Keratinocyte (primary cell): ENCODE measurements around the gene GRK4. TPM values are rescaled to one million over a fixed set of nuclear protein-coding genes. Genes with fewer than 3 reads are reported as not detected.

ENCODE experiments used
- DNase-seq: peaks from one replicate; pipeline ENCODE4 v3.0.0-alpha.2; 2011; ENCODE audit warnings: low read depth, missing footprints, low spot score
- FAIRE-seq: peaks from 2 replicates; lab custom pipeline; 2011; peaks lifted over from hg19 to GRCh38; lab: Jason Lieb, UNC
- H2AFZ ChIP-seq: 2 replicates; pipeline ENCODE4 v1.6.0; 2012; ENCODE audit warnings: low read length, control low read depth, inconsistent platforms; ENCODE audit not compliant: control insufficient read depth
- H3K27ac ChIP-seq: 2 replicates; pipeline ENCODE4 v1.5.1; 2011; ENCODE audit warnings: low read length; ENCODE audit not compliant: control insufficient read depth, insufficient read depth
- H3K27me3 ChIP-seq: 3 replicates; pipeline ENCODE4 v1.6.0; 2011; ENCODE audit warnings: low read length; ENCODE audit not compliant: control insufficient read depth, insufficient read depth; ENCODE audit errors: extremely low read depth
- H3K36me3 ChIP-seq, 2 experiments: 2 replicates in 1 of 2; 3 replicates in 1 of 2; pipeline ENCODE4 v1.5.1; 2011; ENCODE audit warnings: low read length in 2 of 2, mild to moderate bottlenecking in 1 of 2; ENCODE audit not compliant: control insufficient read depth in 2 of 2, insufficient read depth in 2 of 2; ENCODE audit errors: extremely low read depth in 1 of 2
- H3K4me1 ChIP-seq: 3 replicates; pipeline ENCODE4 v1.5.1; 2011; ENCODE audit warnings: low read length; ENCODE audit not compliant: control insufficient read depth, insufficient read depth; ENCODE audit errors: extremely low read depth
- H3K4me2 ChIP-seq: 3 replicates; pipeline ENCODE4 v1.6.0; 2011; ENCODE audit warnings: low read depth, low read length; ENCODE audit not compliant: control insufficient read depth, insufficient read depth; ENCODE audit errors: extremely low read depth
- H3K4me3 ChIP-seq, 3 experiments: fragments of 200-600 bp in 1 of 3; sonication (generic) in 1 of 3; 2 replicates in 2 of 3; 3 replicates in 1 of 3; pipeline ENCODE4 v1.5.1; 2011 to 2016; ENCODE audit warnings: low read length in 3 of 3, mild to moderate bottlenecking in 3 of 3, control low read depth in 2 of 3, inconsistent platforms in 1 of 3, low read depth in 1 of 3, mixed read lengths in 1 of 3, mixed run types in 1 of 3, moderate library complexity in 1 of 3; ENCODE audit not compliant: control insufficient read depth in 2 of 3, insufficient read depth in 2 of 3; ENCODE audit errors: extremely low read depth in 1 of 3
- H3K79me2 ChIP-seq: 2 replicates; pipeline ENCODE4 v1.6.0; 2012; ENCODE audit warnings: low read length; ENCODE audit not compliant: control insufficient read depth, insufficient read depth
- H3K9ac ChIP-seq: 3 replicates; pipeline ENCODE4 v1.6.0; 2011; ENCODE audit warnings: low read length; ENCODE audit not compliant: control insufficient read depth, insufficient read depth; ENCODE audit errors: extremely low read depth
- H3K9me1 ChIP-seq: 3 replicates; pipeline ENCODE4 v1.6.0; 2011; ENCODE audit warnings: low read length; ENCODE audit not compliant: control insufficient read depth, insufficient read depth; ENCODE audit errors: extremely low read depth
- H3K9me3 ChIP-seq: 2 replicates; pipeline ENCODE4 v1.5.1; 2012; ENCODE audit warnings: low read depth, low read length; ENCODE audit not compliant: control insufficient read depth
- H4K20me1 ChIP-seq: 3 replicates; pipeline ENCODE4 v1.6.0; 2011; ENCODE audit warnings: low read length; ENCODE audit not compliant: control insufficient read depth, insufficient read depth; ENCODE audit errors: extremely low read depth
- EZH2 ChIP-seq: IDR thresholded peaks from one replicate; pipeline ENCODE4 v1.6.1; 2012; ENCODE audit warnings: inconsistent platforms, mild to moderate bottlenecking, low read length, moderate library complexity
- dilution Hi-C: fragments of 300-500 bp; cut with MboI; formaldehyde crosslinking; loops from one replicate; pipeline ENCODE4 v1.7.0; 2020; ENCODE audit warnings: low sequenced_read_pairs; ENCODE audit not compliant: extremely low pct_ligation_motif_present
- polyA plus RNA-seq, 5 experiments: library from polyadenylated mRNA; depleted of rRNA in 3 of 5; stranded (reverse) in 3 of 5; stranded (forward) in 1 of 5; unstranded in 1 of 5; fragments of >200 nt; gene quantifications; 1 replicate in 1 of 5; 2 replicates in 3 of 5; 3 replicates in 1 of 5; pipeline versions ENCODE4 v1.2.1 to v1.2.3, GENCODE V29; 2011 to 2012; ENCODE audit warnings: missing spikeins in 2 of 5, low read depth in 1 of 5, low replicate concordance in 1 of 5
- TF ChIP-seq, protein P1 (sequence below), 3 experiments: IDR thresholded peaks in 1 of 3; conservative IDR thresholded peaks in 1 of 3; optimal IDR thresholded peaks in 1 of 3; 2 replicates in 2 of 3; 3 replicates in 1 of 3; pipeline versions ENCODE3 to v1.5.1; 2011; ENCODE audit warnings: low read length in 3 of 3, mild to moderate bottlenecking in 3 of 3, moderate library complexity in 2 of 3, control low read depth in 1 of 3, inconsistent platforms in 1 of 3; ENCODE audit not compliant: insufficient read depth in 2 of 3; ENCODE audit errors: extremely low read depth in 1 of 3

The GRK4 gene
- polyA plus RNA-seq, 1 donor (not counting 4 experiments of a cell fraction or from before 2014, with no cell fraction given), result 4.3 TPM

DNA sequence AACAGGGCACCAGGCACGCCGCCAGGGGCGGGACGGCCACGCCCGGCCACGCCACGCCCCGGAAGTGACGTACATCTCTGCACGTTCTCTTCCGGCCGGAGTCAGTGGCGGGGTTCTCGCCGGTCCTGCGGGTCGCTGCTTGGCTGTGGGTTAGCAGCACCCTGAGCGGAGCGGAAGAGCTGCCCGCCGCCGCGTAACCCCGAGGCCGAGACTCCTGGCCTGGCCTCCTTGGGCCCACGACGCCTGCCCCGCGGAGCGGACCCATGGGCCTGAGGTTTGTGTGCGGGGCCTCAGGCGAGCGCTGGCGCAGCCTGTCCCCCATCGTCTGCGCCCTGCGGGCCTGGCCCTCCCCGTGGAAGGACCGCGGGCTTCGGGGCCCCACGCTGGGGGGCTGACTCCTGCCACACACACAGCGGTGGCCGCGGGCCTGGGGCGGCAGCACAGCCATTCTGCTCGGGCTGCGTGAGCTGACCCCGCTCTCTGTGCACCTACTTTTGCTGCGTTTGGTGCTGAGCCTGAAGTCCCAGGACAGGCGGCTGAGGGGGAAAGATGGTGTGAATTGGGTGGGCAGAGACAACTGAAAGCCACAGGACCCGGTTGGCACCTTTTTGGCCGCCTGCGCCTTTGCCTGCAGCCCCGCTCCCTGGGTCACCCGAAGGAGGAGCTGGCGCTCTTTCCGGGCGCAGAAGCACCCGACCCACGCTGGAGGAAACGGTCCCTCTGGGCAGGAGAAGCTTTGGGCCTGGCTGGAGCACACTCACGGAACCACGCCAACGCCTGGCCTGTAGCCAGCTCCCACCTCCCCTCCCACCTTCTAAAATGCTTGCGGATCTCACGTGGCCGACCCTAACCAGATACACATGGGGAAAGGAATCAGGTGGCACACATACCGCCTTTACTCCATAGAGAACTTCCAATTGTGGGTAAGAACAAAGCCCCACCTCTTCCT, 28.3 kb upstream of the GRK4 start:
- peak overlapping the region; percentile 91 to 97 (median 94) for H3K4me3 ChIP-seq
- H3K36me3 ChIP-seq, result peaks cover 22 to 43% of the 10 kb centered on the region in 2 experiments
- H3K9ac ChIP-seq, result peak overlapping the region; percentile 100
- TF ChIP-seq, protein P1, sequence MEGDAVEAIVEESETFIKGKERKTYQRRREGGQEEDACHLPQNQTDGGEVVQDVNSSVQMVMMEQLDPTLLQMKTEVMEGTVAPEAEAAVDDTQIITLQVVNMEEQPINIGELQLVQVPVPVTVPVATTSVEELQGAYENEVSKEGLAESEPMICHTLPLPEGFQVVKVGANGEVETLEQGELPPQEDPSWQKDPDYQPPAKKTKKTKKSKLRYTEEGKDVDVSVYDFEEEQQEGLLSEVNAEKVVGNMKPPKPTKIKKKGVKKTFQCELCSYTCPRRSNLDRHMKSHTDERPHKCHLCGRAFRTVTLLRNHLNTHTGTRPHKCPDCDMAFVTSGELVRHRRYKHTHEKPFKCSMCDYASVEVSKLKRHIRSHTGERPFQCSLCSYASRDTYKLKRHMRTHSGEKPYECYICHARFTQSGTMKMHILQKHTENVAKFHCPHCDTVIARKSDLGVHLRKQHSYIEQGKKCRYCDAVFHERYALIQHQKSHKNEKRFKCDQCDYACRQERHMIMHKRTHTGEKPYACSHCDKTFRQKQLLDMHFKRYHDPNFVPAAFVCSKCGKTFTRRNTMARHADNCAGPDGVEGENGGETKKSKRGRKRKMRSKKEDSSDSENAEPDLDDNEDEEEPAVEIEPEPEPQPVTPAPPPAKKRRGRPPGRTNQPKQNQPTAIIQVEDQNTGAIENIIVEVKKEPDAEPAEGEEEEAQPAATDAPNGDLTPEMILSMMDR (optimal IDR thresholded peaks at IDR 0.05 in 1 of 3, IDR thresholded peaks at IDR 0.05 in 1 of 3, conservative IDR thresholded peaks at IDR 0.05 in 1 of 3; ENCODE audit: extremely low read depth in 1 of 3, insufficient read depth in 2 of 3, low read length in 3 of 3), result no peak
- no peak for TF ChIP-seq EZH2
- peak overlapping the region; percentile 87 for H3K4me2 ChIP-seq
- no peaks in the 10 kb centered on the region for H3K9me3 ChIP-seq
- H2AFZ ChIP-seq, result no peak overlapping the region
- H3K4me1 ChIP-seq, result peaks cover 32% of the 10 kb centered on the region
- no peak for FAIRE-seq
- dilution Hi-C loops, result no loop called here
- peaks cover 17% of the 10 kb centered on the region for H4K20me1 ChIP-seq
- H3K79me2 ChIP-seq, result peaks cover 43% of the 10 kb centered on the region
- DNase-seq, result peak; percentile 76
- no peaks in the 10 kb centered on the region for H3K27me3 ChIP-seq
- peak overlapping the region; percentile 98 for H3K27ac ChIP-seq
- H3K9me1 ChIP-seq, result no peaks in the 10 kb centered on the region

DNA sequence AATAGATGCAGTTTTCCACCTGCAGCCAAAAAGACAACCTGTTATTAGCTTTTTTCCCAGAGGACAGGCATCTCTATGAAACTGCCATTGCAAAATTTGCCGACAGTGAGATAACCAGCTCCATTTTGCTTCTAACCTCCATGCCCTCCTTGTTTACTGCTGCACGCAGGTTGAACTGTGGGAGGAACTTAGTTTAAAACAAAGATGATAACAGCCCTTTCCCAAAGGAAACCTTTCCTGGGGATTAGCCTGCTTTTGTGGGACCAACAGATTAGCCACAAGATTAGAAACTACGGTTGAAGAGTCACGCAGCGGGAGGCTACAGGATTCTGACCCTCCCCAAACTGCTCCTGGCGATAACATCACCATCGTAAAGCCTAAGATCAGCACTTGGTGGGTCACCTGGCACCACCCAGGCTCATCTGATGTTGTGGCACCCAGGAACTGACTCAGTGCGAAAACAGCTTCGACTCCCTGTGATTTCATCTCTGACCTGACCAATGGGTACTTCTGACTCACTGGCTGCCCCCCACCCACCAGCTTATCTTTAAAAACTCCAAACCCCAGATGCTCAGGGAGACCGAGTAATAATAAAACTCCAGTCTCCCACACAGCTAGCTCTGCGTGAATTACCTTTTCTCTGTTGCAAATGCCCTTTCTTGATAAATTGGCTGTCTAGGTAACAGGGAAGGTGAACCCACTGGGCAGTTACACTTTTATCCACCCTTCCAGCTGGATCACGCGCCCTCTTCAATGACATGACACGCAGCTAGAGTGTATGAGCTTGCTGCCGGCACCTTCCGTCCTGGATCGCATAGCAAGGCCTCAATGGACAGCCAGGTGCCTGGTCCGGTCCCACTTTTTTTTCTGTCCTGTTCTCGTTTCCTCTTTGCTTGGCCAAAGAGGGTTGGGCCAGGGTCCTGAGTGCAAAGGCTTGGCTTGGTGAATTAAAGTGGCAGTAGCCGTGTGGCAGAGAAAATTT, 27.3 kb upstream of the GRK4 start:
- peaks cover 23 to 49% of the 10 kb centered on the region in 2 experiments for H3K36me3 ChIP-seq
- no peaks in the 10 kb centered on the region for H3K9me1 ChIP-seq
- dilution Hi-C loops, result no loop called here
- H3K79me2 ChIP-seq, result peaks cover 45% of the 10 kb centered on the region
- peaks cover 22% of the 10 kb centered on the region for H4K20me1 ChIP-seq
- H3K27ac ChIP-seq, result peak overlapping the region; percentile 98
- H3K9me3 ChIP-seq, result no peaks in the 10 kb centered on the region
- peak overlapping the region; percentile 87 for H3K4me2 ChIP-seq
- H3K4me1 ChIP-seq, result peaks cover 32% of the 10 kb centered on the region
- peak overlapping the region; percentile 91 to 97 (median 94) for H3K4me3 ChIP-seq
- DNase-seq, result peak; percentile 71
- H2AFZ ChIP-seq, result no peak overlapping the region
- TF ChIP-seq, protein P1 (optimal IDR thresholded peaks at IDR 0.05 in 1 of 3, IDR thresholded peaks at IDR 0.05 in 1 of 3, conservative IDR thresholded peaks at IDR 0.05 in 1 of 3; ENCODE audit: extremely low read depth in 1 of 3, insufficient read depth in 2 of 3, low read length in 3 of 3), result no peak
- TF ChIP-seq EZH2, result no peak
- peak overlapping the region; percentile 100 for H3K9ac ChIP-seq
- FAIRE-seq, result peak; percentile 78
- no peaks in the 10 kb centered on the region for H3K27me3 ChIP-seq
